GM21528 (cell line): ENCODE measurements around the gene PODN.

Source experiments
- ATAC-seq: cut with Tn5 transposase; IDR thresholded peaks from one replicate; pipeline ENCODE4 v1.9.1; 2021; ENCODE audit warnings: mild to moderate bottlenecking, moderate library complexity; ENCODE audit not compliant: unreplicated experiment, low FRiP score

Gene PODN

GRCh38 chr1:53061859-53062707 lies at the start of gene PODN:
Gene PODN (plus strand): TSS chr1:53062213. CDS start chr1:53069856, 7,643 bp downstream.
- ATAC-seq = no peak

GRCh38 chr1:53014791-53015507 lies 47.1 kb upstream of the PODN start:
- peak; percentile 92 for ATAC-seq

GRCh38 chr1:53015508-53015860 lies 46.5 kb upstream of the PODN start:
- ATAC-seq = no peak

GRCh38 chr1:53016705-53017104 lies 45.3 kb upstream of the PODN start:
- ATAC-seq = no peak

- ATAC-seq = no peak
These were observed 41.4 kb upstream of the PODN start for GRCh38 chr1:53020588-53020987.

- no peak for ATAC-seq
These were observed 39.8 kb upstream of the PODN start for GRCh38 chr1:53022179-53022578.

- no peak for ATAC-seq
These were observed 38.5 kb upstream of the PODN start for GRCh38 chr1:53023546-53023945.

- ATAC-seq = no peak
These were observed 37.9 kb upstream of the PODN start for GRCh38 chr1:53024117-53024516.

GRCh38 chr1:53025034-53025768 lies 36.8 kb upstream of the PODN start:
- ATAC-seq = no peak

GRCh38 chr1:53025769-53026112 lies 36.3 kb upstream of the PODN start:
- no peak for ATAC-seq

GRCh38 chr1:53026254-53026653 lies 35.8 kb upstream of the PODN start:
- no peak for ATAC-seq

- ATAC-seq = no peak
These were observed 30.3 kb upstream of the PODN start for GRCh38 chr1:53031732-53032131.

GRCh38 chr1:53037159-53037558 lies 24.9 kb upstream of the PODN start:
- no peak for ATAC-seq

GRCh38 chr1:53038566-53038965 lies 23.4 kb upstream of the PODN start:
- ATAC-seq = no peak

GRCh38 chr1:53043271-53043670 lies 18.7 kb upstream of the PODN start:
- ATAC-seq = no peak

GRCh38 chr1:53044926-53045325 lies 17.1 kb upstream of the PODN start:
- no peak for ATAC-seq

GRCh38 chr1:53046930-53047329 lies 15.1 kb upstream of the PODN start:
- ATAC-seq = no peak

- no peak for ATAC-seq
These were observed 14.0 kb upstream of the PODN start for GRCh38 chr1:53047737-53048736.

- ATAC-seq = no peak
These were observed 12.9 kb upstream of the PODN start for GRCh38 chr1:53048960-53049573.

- no peak for ATAC-seq
These were observed 12.4 kb upstream of the PODN start for GRCh38 chr1:53049574-53049967.
